VCaP (cell line): Measurements from ENCODE around the gene S100A10.

Experiments used
- H3K27ac ChIP-seq: fragments of 450-650 bp; 2 replicates; pipeline ENCODE4 v1.5.1; 2017
- CTCF ChIP-seq: fragments of 450-650 bp; conservative IDR thresholded peaks from 2 replicates; pipeline ENCODE4 v1.5.1; 2017; ENCODE audit warnings: mild to moderate bottlenecking, moderate library complexity

The S100A10 gene

GRCh38 chr1:151967091-151967490 lies 26.6 kb downstream of the S100A10 start:
- no peak for TF ChIP-seq CTCF
- H3K27ac ChIP-seq = no peak overlapping the region

- H3K27ac ChIP-seq = peak overlapping the region; percentile 6; the same call in 1 of the 2 replicates
- TF ChIP-seq CTCF = no peak
Measured at GRCh38 chr1:151966061-151966460, 27.6 kb downstream of the S100A10 start.

- TF ChIP-seq CTCF = no peak
- H3K27ac ChIP-seq = no peak overlapping the region
Measured at GRCh38 chr1:151964510-151964909, 29.1 kb downstream of the S100A10 start.

GRCh38 chr1:151963288-151963687 lies 30.4 kb downstream of the S100A10 start:
- no peak overlapping the region for H3K27ac ChIP-seq
- TF ChIP-seq CTCF = no peak

DNA sequence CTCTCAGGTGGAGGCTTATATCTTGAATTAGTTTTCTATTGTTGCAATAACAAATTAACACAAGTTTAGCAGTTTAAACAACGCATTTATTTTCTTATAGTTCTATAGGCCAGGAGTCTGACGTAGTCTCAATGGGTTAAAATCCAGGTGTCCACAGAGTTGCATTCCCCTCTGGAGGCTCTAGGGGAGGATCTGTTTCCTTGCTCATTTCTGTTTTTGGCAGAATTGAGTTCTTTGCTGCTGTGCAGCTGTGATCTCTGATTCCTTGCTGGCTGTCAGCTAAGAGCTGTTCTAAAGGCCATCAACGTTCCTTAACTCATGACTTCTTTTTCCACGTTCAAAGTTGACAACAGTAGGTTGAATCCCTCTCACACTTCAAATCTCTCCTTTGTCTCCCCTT lies 31.8 kb downstream of the S100A10 start:
- TF ChIP-seq CTCF = no peak

DNA sequence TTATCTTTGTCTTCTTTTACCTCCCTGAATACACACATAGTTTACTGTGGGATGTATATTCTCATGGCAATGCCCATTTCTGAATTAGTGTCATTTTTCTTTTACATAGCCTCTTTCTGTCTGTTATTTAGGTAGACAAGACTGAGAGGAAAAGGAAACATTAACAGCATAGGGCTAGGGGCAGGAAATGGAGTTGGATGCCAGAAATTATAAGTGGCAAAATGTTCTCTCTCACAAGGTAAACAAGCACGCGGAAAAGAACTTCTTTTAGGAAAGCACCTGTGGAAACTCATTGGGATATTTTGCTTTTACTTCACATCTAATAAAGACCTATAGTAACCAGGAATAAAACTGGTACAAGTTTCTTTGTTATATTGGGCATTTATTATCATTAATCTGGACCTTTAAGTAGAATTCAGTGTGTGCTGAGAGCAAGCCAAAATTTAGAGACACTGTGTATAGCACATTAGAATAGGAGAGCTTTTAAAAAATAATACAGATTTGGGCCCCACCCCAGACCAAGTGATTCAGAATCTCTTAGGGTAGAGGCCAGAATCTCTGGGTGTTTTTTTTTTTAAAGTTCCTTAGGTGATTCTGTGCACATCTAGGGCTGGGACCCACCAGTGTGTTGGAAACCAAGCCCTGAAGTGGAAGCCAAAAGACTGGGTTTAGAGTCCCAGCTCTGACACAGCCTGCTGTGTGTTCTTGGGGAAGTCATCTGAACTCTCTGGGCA lies 32.7 kb downstream of the S100A10 start:
- no peak for TF ChIP-seq CTCF
- H3K27ac ChIP-seq = peak overlapping the region; percentile 71

More for the DNA sequence above, 31.8 kb downstream of the S100A10 start:
- peak overlapping the region; percentile 71 for H3K27ac ChIP-seq

DNA sequence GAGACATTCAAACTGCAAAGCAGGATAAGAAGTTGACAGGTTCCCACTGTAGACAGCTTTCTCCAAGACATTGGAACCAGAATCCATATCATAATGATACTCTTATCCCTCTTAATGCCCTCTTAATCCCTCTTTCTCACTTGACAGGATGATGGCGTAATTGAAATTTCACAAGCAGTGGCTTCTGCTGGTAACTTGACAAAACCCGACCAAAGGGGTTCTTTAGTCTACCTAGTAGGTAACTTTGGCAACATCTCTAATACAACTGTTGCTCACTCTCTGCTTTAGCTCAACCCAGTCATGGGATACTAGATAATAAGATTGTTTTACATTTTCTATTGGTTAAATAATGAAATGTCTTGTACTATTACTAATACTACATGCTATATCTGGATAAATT lies 34.7 kb downstream of the S100A10 start:
- TF ChIP-seq CTCF = no peak

More for the DNA sequence above, 34.7 kb downstream of the S100A10 start:
- H3K27ac ChIP-seq = no peak overlapping the region
